HepG2 (cell line): ENCODE measurements around the gene HSD17B8. TPM values are rescaled to one million over a fixed set of nuclear protein-coding genes. Genes with fewer than 3 reads are reported as not detected.

Experiments
- EHMT2 ChIP-seq: fragments of 200-600 bp; sonication (generic); IDR thresholded peaks from 2 replicates; pipeline ENCODE4 v1.7.0; 2017; ENCODE audit warnings: antibody characterized with exemption, low read depth, low read length, borderline replicate concordance
- EZH2 ChIP-seq: conservative IDR thresholded peaks from 2 replicates; pipeline ENCODE4 v1.6.1; 2012; ENCODE audit warnings: mild to moderate bottlenecking, low read depth, low read length, moderate library complexity
- ISL2 ChIP-seq: sonication (generic); formaldehyde crosslinking; IDR thresholded peaks from 2 replicates; pipeline ENCODE4 v1.5.0; 2020; ENCODE audit warnings: missing genetic modification reagents
- KDM6A ChIP-seq: IDR thresholded peaks from 2 replicates; pipeline ENCODE4 v1.6.1; 2016; ENCODE audit warnings: low read depth
- NFKB2 ChIP-seq: sonication (generic); formaldehyde crosslinking; IDR thresholded peaks from 2 replicates; pipeline ENCODE4 v1.4.0; 2020; ENCODE audit warnings: missing genetic modification reagents, borderline replicate concordance
- NR2F6 ChIP-seq, 2 experiments: IDR thresholded peaks; 2 replicates each; pipeline ENCODE4 v1.6.1; 2016; ENCODE audit warnings: antibody characterized with exemption in 1 of 2, mild to moderate bottlenecking in 1 of 2
- RAD21 ChIP-seq: fragments of 450-650 bp; formaldehyde crosslinking; IDR thresholded peaks from 2 replicates; pipeline ENCODE4 v1.5.0; 2020; ENCODE audit warnings: mild to moderate bottlenecking
- SPEN ChIP-seq: sonication (generic); formaldehyde crosslinking; IDR thresholded peaks from 2 replicates; pipeline ENCODE4 v1.5.1; 2020; ENCODE audit warnings: low read depth, mild to moderate bottlenecking, missing genetic modification reagents
- ZNF451 ChIP-seq: sonication (generic); formaldehyde crosslinking; IDR thresholded peaks from 2 replicates; pipeline ENCODE4 v1.5.0; 2020; ENCODE audit warnings: mild to moderate bottlenecking, missing genetic modification reagents
- ZNF501 ChIP-seq: sonication (generic); formaldehyde crosslinking; IDR thresholded peaks from 2 replicates; pipeline ENCODE4 v1.5.1; 2020; ENCODE audit warnings: mild to moderate bottlenecking, moderate library complexity, missing genetic modification reagents
- ZNF563 ChIP-seq: sonication (generic); formaldehyde crosslinking; IDR thresholded peaks from 2 replicates; pipeline ENCODE4 v1.8.0; 2022; ENCODE audit warnings: mild to moderate bottlenecking, moderate library complexity, missing genetic modification reagents
- ZNF792 ChIP-seq: IDR thresholded peaks from 2 replicates; pipeline ENCODE4 v1.6.1; 2016
- polyA plus RNA-seq, 8 experiments: library from polyadenylated mRNA; depleted of rRNA in 3 of 8; stranded (reverse) in 7 of 8; unstranded in 1 of 8; fragments of >200 nt; fragmentation: Illumina TruSeq in 4 of 8; extraction: Trizol in 4 of 8; gene quantifications; 2 replicates each; pipeline versions ENCODE4 v1.2.1 to v1.2.3, GENCODE V29; 2011 to 2016; ENCODE audit warnings: low read depth in 4 of 8, missing spikeins in 1 of 8, mixed read lengths in 1 of 8; ENCODE audit not compliant: insufficient read depth in 1 of 8
- total RNA-seq, 5 experiments: library from RNA; depleted of rRNA; stranded (reverse); fragments of >200 nt; fragmentation: Illumina TruSeq; extraction: Trizol; gene quantifications; 2 replicates each; pipeline ENCODE4 v1.2.3, GENCODE V29; 2016; ENCODE audit warnings: low read depth in 1 of 5
- TF ChIP-seq, protein P1 (sequence below): sonication (generic); formaldehyde crosslinking; IDR thresholded peaks from 2 replicates; pipeline ENCODE4 v1.9.0; 2021; ENCODE audit warnings: mild to moderate bottlenecking, missing genetic modification reagents
- TF ChIP-seq, protein P2 (sequence below), 2 experiments: IDR thresholded peaks; 2 replicates each; pipeline ENCODE4 v1.6.1; 2011 to 2012; ENCODE audit warnings: low read length in 2 of 2, borderline replicate concordance in 1 of 2, low read depth in 1 of 2, mild to moderate bottlenecking in 1 of 2, moderate library complexity in 1 of 2
- TF ChIP-seq, protein P3 (sequence below): sonication (generic); formaldehyde crosslinking; IDR thresholded peaks from 2 replicates; pipeline ENCODE4 v1.4.0; 2020; ENCODE audit warnings: mild to moderate bottlenecking, missing genetic modification reagents
- TF ChIP-seq, protein P4 (sequence below): sonication (generic); formaldehyde crosslinking; IDR thresholded peaks from 2 replicates; pipeline ENCODE4 v1.4.0; 2020; ENCODE audit warnings: missing genetic modification reagents

HSD17B8 gene
- total and polyA plus RNA-seq, 2 of the 13 experiments (the other 11 are each of a cell fraction or from before 2014, with no cell fraction given), result 12.6 to 20.1 TPM

DNA sequence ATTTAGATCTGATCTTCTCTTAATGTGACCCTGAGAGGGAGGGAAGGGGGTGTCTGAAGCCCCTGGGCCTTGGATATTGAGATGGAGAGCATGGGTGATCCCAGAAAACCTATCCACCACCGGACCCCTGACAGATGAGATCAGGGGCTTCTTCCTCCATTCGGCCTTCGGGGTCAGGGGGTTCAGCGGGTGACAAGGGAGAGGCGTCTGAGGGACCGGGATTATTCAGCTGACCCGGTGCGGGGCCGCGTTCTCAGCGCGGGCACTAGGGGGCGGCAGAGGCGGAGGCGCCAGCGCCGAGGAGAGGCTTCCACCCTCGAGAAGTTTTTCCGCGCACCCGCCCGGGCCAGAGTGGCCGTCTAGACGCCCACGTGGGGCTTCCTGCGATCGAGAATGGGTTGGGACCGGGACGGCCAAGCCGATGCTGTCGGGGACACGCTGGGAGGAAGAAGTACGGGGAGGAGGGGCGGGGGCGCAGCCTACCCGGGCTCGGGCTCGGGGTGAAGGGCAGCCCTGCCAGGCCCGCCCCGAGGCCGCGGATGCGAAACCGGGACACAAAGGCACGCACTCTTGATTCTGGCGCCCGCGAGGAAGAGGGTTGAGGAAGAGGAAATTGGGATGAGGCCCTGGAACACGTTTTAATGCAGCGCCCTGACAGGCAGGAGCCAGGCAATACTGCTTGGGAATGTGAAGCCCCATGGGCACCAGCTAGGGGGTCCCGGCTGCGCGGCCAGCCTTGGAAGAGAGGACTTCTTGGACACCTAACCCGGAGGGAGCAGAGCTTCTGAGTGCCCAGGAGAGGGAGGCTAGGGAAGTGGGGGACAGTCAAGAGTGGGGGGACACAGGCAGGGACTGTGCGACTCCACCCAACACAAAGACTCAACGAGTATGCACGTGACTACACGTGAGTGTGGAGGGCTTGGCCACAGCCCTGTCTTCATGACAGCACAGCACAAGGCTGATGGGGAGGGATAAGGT, 42.8 kb upstream of the HSD17B8 start (continued):
- TF ChIP-seq, protein P1, sequence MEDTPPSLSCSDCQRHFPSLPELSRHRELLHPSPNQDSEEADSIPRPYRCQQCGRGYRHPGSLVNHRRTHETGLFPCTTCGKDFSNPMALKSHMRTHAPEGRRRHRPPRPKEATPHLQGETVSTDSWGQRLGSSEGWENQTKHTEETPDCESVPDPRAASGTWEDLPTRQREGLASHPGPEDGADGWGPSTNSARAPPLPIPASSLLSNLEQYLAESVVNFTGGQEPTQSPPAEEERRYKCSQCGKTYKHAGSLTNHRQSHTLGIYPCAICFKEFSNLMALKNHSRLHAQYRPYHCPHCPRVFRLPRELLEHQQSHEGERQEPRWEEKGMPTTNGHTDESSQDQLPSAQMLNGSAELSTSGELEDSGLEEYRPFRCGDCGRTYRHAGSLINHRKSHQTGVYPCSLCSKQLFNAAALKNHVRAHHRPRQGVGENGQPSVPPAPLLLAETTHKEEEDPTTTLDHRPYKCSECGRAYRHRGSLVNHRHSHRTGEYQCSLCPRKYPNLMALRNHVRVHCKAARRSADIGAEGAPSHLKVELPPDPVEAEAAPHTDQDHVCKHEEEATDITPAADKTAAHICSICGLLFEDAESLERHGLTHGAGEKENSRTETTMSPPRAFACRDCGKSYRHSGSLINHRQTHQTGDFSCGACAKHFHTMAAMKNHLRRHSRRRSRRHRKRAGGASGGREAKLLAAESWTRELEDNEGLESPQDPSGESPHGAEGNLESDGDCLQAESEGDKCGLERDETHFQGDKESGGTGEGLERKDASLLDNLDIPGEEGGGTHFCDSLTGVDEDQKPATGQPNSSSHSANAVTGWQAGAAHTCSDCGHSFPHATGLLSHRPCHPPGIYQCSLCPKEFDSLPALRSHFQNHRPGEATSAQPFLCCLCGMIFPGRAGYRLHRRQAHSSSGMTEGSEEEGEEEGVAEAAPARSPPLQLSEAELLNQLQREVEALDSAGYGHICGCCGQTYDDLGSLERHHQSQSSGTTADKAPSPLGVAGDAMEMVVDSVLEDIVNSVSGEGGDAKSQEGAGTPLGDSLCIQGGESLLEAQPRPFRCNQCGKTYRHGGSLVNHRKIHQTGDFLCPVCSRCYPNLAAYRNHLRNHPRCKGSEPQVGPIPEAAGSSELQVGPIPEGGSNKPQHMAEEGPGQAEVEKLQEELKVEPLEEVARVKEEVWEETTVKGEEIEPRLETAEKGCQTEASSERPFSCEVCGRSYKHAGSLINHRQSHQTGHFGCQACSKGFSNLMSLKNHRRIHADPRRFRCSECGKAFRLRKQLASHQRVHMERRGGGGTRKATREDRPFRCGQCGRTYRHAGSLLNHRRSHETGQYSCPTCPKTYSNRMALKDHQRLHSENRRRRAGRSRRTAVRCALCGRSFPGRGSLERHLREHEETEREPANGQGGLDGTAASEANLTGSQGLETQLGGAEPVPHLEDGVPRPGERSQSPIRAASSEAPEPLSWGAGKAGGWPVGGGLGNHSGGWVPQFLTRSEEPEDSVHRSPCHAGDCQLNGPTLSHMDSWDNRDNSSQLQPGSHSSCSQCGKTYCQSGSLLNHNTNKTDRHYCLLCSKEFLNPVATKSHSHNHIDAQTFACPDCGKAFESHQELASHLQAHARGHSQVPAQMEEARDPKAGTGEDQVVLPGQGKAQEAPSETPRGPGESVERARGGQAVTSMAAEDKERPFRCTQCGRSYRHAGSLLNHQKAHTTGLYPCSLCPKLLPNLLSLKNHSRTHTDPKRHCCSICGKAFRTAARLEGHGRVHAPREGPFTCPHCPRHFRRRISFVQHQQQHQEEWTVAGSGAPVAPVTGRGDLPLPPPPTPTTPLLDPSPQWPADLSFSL (CRISPR knock-in tag), result peak; percentile 54; the same call in 1 of the 2 replicates
- TF ChIP-seq, protein P2, sequence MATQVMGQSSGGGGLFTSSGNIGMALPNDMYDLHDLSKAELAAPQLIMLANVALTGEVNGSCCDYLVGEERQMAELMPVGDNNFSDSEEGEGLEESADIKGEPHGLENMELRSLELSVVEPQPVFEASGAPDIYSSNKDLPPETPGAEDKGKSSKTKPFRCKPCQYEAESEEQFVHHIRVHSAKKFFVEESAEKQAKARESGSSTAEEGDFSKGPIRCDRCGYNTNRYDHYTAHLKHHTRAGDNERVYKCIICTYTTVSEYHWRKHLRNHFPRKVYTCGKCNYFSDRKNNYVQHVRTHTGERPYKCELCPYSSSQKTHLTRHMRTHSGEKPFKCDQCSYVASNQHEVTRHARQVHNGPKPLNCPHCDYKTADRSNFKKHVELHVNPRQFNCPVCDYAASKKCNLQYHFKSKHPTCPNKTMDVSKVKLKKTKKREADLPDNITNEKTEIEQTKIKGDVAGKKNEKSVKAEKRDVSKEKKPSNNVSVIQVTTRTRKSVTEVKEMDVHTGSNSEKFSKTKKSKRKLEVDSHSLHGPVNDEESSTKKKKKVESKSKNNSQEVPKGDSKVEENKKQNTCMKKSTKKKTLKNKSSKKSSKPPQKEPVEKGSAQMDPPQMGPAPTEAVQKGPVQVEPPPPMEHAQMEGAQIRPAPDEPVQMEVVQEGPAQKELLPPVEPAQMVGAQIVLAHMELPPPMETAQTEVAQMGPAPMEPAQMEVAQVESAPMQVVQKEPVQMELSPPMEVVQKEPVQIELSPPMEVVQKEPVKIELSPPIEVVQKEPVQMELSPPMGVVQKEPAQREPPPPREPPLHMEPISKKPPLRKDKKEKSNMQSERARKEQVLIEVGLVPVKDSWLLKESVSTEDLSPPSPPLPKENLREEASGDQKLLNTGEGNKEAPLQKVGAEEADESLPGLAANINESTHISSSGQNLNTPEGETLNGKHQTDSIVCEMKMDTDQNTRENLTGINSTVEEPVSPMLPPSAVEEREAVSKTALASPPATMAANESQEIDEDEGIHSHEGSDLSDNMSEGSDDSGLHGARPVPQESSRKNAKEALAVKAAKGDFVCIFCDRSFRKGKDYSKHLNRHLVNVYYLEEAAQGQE (IDR thresholded peaks at IDR 0.05; ENCODE audit: borderline replicate concordance in 1 of 2, low read depth in 1 of 2, low read length in 2 of 2), result no peak
- TF ChIP-seq, protein P3, sequence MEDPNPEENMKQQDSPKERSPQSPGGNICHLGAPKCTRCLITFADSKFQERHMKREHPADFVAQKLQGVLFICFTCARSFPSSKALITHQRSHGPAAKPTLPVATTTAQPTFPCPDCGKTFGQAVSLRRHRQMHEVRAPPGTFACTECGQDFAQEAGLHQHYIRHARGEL (CRISPR knock-in tag), result 0 out of 2 replicates have a peak, but pooled peaks have one; percentile 32
- no peak for TF ChIP-seq EHMT2
- no peak for TF ChIP-seq ZNF501 (CRISPR knock-in tag)
- TF ChIP-seq ZNF563, result peak; percentile 80; the same call in 1 of the 2 replicates
- peak; percentile 47; the same call in 1 of the 2 replicates for TF ChIP-seq SPEN (CRISPR knock-in tag)
- no peak; the same call in 1 of the 2 replicates for TF ChIP-seq ZNF792 (CRISPR knock-in tag)
- no peak for TF ChIP-seq KDM6A (CRISPR knock-in tag)
- TF ChIP-seq NFKB2 (CRISPR knock-in tag), result no peak; the same call in 1 of the 2 replicates
- TF ChIP-seq, protein P4, sequence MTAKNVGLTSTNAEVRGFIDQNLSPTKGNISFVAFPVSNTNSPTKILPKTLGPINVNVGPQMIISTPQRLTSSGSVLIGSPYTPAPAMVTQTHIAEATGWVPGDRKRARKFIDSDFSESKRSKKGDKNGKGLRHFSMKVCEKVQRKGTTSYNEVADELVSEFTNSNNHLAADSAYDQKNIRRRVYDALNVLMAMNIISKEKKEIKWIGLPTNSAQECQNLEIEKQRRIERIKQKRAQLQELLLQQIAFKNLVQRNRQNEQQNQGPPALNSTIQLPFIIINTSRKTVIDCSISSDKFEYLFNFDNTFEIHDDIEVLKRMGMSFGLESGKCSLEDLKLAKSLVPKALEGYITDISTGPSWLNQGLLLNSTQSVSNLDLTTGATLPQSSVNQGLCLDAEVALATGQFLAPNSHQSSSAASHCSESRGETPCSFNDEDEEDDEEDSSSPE (CRISPR knock-in tag), result peak; percentile 61; the same call in 1 of the 2 replicates
- TF ChIP-seq RAD21 (CRISPR knock-in tag), result peak; percentile 83
- 0 out of 2 replicates have a peak, but pooled peaks have one; percentile 5 for TF ChIP-seq ISL2
- 0 out of 2 replicates have a peak, but pooled peaks have one; percentile 66 for TF ChIP-seq EZH2
- TF ChIP-seq ZNF451, result 0 out of 2 replicates have a peak, but pooled peaks have one; percentile 32
- TF ChIP-seq NR2F6 (IDR thresholded peaks at IDR 0.05), result peak; percentile 17; the same call in 1 of the 2 replicates
- TF ChIP-seq NR2F6 (CRISPR knock-in tag; IDR thresholded peaks at IDR 0.05), result 0 out of 2 replicates have a peak, but pooled peaks have one; percentile 35
